Upper lobe of left lung (tissue), 4 donors: ENCODE data around the gene TTI1.

ENCODE experiments used
- CTCF ChIP-seq, 6 experiments: fragments of 450-650 bp in 4 of 6; fragments of 200-600 bp in 2 of 6; sonication (generic) in 2 of 6; IDR thresholded peaks; one replicate each; pipeline ENCODE4 v1.5.1; 2016 to 2019; ENCODE audit warnings: antibody characterized with exemption in 6 of 6
- POLR2AphosphoS5 ChIP-seq, 2 donors: sonication (generic); formaldehyde crosslinking; IDR thresholded peaks; one replicate each; pipeline ENCODE4 v1.5.1; 2017; ENCODE audit warnings: antibody characterized with exemption in 2 of 2

GRCh38 chr20:38001981-38002380, 31.3 kb downstream of the TTI1 start:
- no peak for TF ChIP-seq CTCF (IDR thresholded peaks at IDR 0.05)
- no peak for TF ChIP-seq POLR2AphosphoS5 (IDR thresholded peaks at IDR 0.05)
